Hematopoietic multipotent progenitor cell treated with erythropoietin and hydrocortisone succinate and interleukin-3 and kit ligand, for 6 days (in vitro differentiated cells): ENCODE measurements around the gene GATAD2B.

Source experiments
- DNase-seq: peaks from one replicate; pipeline ENCODE4 v3.0.0-alpha.2; 2015

The GATAD2B gene

DNA sequence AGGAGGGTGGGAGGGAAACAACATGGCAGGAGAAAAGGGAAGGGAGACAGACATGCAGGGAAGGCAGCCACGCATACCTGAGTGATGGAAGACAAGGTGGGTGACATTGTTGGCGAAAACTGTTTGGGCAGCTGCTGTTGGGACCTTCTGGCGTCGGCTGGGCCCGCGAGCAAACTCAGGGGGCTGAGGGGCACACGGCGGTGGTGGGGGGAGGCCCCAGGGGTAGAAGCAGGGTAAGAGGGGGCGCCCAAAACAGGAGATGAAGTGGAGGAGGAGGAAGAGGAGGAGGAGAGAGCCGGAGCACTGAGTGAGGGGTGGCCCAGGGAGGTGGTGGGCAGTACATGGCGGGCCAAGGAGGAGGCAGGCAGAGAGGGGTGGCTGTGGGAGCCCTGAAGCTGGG is 28.4 kb upstream of the GATAD2B start:
- DNase-seq, result no peak

DNA sequence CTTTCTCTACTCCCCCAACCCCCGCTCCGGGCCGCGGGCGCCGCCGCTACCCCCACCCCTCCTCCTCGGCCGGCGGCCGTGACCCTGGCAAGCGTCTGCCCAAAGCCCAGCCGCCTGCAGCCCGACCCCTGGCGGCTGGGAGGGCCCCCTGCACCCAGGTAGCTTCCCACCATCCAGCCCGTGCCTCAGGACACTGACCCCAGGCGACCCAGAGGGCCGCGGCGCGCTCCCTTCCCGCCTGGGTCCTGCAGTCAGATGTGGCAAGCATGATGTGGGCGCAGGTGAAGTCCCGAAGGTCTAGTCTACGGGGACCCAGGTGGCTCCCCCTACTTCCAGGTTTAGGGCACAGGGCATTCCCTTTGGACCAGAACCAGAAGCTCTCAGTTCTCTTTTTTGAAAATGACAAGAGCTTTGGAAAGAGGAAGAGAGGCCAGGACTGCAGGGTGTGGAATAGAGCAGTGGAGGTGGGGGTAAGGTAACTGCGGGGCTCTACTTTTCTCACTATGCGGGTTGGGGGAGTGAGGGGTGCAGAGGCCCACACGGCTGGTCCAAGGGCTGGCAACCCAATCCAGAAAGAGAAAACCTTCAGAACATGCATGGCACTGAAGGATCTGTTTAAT is 24.0 kb upstream of the GATAD2B start, which contains the start of gene DENND4B:
Gene DENND4B, minus strand, starts transcription at position 97 of the 620 bp plus-strand sequence. CDS start 2,344 bp downstream, outside the sequence.
- peak; percentile 91 for DNase-seq

DNA sequence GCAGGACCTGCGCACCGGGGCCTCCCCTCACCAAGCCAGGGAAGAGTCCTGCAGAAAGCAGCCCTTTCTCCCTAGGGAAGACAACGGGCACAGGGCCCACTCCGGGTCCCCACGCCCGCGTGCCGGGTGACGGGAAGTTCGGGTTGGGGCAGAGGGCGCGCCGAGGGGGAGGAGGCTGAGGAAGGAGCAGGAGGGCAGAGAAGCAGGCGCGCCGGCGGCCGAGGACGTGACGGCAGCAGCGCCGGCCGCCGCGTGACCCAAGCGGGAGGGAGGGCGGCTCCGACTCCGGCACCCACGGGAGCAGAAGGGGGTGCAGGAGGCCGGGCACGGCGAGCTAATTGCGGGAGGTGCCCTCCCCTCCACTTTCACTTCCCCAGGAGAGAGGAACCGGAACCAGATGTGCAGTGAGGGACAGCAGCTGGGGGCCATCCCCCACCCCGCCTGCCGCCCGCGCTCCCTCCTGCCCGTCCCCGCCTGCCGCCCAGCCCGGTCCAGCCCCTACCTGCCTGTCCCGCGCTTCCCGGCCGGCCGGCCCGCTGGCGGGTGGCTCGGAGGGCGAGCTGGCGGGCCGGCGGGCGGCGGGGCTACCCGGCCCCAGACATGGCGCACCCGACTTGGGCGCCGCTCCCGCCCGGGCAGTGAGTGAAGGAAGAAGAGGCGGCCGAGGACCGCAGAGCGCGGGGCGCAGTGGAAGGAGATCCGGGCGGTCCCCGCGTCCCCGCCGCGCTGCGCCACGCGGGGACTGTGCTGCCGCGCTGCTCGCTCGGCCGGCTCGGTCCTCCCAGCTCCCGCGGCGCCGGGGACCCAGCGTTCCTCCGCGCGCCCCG is 23.2 kb upstream of the GATAD2B start:
- DNase-seq, result peak; percentile 82

DNA sequence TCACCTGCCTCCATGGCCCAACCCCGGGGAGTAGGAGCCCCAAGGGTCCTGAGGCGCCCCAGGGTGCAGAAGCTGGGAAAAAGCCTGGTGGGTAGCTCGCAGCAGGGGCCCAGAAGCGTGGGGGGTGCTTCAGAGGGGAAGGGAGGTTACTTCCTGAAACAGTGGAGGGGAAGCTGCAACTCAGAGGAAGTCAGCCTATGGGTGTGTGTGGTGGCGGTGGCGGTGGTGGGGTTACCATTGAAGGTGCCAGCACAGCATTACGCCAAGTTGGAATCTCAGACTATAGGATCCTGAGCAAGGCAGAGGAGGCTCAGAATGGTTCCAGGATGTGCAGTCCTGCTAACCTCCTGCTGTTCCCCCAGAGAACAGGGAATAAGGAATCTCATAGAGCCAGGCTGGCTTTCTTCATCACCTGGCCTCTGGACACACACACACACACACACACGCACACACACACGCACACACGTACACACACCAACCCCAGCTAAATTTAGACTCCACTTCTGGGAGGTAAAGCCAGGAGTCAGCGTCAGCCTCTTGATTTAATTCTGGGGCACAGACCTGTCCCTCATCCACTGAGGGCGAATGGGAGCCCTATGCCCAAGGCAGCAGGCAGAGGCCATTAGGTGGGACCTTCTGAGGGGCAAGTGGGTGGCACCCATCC is 22.5 kb upstream of the GATAD2B start:
- peak; percentile 86 for DNase-seq

DNA sequence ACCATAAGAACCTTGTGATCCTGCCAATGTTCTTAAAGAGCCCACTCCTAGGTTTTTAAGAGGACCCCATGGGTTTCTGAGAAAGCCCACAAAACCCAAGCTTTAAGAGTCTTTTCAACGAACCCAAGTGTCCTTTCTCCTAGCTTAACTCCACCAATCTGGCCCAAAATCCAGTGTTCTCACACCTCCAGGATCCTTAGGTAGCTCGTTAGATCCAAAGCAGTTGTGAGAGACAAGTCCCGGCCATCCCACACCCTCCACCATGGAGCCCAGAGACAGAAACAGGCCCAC is 22.0 kb upstream of the GATAD2B start:
- DNase-seq, result no peak

DNA sequence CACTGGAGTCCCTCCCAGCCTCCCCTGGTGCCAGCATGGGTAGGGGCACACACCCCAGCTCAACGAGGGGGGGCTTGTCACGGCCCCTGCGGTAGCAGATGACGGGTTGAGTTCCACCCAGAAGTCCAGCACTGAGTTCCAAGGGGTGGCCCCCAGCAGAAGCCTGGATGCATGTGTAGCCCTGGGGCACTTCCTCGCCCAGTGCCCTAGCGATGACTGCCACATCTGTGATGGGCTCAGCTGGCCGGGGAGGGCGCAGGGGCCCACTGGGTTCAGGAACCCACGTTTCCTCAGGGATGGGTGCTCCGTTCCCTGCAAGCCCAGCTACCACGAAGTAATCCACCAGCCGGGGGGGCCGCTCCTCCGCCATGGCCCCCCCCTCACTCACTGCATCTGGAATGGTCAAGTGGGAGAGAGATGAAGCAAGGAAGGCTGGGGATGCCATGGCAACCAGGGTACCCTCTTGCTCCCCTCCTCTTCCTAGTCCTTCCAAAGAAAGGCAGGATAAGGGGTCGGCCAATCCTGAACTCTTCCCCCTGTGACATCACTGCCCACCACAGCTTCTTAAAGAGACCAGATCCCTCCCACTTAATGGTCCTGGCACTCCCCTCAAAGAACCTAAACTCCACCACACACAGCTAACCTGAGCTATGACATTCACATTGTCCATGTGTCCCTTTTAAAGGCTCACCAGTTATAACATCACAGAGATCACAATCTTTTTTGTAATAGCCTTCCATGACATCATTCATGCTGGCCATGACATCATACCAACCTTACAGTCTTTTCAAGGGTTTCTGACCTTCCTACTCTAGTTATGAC is 21.4 kb upstream of the GATAD2B start:
- peak; percentile 38 for DNase-seq

DNA sequence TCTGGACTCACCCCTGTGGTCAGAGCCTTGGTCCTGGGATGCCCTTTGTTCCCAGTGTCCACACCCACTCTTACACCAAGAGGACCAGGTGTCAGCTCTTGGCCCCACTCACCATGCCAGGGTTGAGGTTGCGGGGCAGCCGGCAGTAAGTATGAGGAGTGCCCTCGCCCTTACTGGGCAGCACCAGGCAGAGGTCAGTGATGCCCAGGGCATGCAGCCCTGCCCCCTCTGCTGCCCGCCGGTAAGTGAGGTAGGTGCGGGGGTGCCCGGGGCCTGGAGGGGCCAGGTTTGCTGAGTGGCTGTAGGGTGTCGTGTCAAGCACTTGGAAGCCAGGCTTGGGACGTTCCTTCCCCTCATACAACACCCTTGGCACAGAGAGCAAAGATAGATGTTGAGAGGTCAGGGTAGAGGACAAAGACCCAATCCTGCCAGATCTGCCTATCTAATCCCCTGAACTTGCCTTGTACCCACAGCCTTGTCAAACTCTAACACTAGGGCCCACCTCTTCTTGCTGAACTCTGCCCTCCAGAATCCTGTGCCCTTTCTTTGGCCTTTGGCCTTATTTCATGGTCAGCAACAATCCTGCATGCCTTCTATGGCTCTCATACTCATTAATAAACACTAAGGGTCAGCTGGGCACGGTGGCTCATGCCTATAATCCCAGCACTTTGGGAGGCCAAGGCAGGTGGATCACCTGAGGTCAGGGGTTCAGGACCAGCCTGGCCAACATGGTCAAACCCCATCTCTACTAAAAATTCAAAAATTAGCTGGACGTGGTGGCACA is 20.2 kb upstream of the GATAD2B start:
- no peak for DNase-seq

DNA sequence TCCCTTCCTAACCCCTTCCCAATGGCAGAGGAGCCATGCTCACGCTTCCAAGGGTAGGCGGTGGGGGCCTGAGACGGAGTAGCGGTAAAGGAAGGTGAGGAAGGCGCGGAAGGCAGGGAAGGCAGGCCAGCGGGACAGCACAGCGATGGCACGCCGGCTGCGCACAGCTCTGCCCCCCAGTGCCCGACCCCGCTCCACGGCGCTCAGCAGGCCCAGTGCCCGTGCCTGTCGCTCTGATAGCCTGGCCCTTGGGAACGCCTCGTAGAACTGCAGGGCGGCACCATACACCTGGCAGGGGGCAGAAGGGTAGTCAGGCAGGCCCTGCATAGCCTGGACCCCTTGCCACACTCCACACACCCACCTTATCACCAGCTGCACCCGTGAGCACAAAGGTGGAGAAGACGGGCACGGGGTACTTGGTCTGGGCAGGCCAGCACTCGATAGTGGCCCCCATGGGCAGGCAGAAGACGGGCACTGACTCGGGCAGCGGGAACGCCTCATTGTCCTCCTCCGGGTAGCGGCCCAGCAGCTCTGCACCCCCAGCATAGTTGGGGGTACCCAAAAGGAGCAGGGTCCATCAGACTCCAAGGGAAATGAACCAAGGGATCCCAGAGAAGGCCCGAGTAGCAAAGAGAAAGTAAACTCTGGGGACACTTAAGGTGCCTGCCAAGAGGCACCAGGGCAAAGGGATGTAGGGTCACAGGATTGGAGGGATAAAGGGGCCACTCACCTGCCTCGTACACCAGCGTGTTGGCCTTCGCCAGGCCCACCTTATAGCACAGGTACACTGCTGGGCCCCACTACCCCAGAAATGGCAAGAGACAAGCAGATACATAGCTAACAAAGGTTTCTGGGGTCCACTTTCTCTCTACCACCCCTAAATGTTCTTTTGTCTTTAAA is 19.3 kb upstream of the GATAD2B start:
- no peak for DNase-seq

DNA sequence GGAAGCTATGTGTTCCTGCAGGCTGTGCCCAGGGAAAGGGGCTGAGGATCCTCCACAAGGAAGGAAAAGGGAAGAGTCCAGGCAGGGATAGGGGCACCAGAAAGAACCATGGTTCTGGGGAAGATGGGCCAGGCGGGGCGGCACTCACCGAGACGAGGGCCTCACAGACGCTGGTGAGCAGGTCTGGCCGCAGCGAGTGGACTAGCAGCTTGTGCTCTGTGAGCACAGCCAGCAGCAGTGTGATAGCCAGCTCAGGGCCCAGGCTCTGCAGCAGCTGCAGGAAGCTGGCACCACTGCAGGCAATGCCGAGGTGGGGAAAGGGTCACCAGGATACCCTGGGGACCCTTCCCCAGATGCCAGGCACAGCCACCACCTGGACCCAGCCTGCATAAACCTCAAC is 18.0 kb upstream of the GATAD2B start:
- DNase-seq, result no peak

DNA sequence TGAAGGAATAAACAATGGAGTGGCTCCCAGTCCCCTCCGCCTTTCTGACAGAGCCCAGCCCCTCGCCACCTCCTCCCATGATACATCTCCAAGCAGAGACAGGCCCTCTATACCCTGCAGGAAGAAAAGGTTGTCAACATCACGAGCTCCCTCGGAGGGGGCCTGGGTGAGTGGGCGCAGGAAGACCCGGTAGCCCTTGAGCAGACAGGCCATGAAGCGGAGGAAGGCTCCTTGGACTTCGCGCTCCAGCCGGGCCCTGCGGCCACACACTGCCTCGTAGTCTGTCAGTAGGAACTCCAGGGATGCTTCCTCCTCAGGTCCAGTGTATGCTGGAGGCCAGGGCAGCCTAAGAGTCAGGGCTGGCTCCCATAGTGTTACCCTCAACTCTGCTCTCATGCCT is 16.7 kb upstream of the GATAD2B start:
- no peak for DNase-seq

DNA sequence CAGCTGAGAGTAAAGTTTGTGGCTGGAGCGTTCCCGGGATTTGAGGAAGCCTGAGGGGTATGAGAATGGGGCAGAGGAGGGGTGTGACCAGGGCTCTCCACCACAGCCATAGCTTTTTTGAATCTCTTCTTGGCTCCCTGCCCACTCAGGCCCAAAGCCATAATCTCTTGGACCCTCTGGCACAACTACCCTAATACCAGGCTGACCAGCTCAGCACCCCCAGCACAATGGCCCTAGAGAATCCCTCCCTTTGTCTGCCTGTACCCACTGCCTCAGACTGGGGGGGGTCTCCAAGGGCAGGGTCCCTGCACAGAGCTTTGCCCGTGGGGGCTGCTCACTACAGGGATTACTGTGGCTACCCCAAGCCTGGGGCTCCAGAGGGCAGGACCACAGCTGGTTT is 16.2 kb upstream of the GATAD2B start:
- DNase-seq, result no peak

DNA sequence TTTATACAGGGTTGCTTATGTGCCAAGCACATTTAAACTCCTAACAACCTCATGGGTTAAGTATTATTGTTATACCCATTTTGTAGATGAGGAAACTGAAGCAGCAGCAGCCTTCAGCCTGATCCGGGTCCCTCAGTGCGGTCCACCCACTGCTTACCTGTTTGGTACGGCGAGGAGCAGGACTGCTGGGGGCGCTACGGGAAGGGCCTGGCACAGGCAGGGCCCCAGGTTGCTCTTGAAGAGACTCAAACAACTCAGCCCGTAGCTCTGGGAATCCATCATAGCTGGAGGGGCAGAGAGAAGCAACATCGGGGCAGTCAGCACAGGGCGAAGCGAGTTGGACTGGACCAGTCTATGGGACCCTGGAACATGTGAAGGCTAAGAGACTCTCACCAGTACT is 14.6 kb upstream of the GATAD2B start:
- DNase-seq, result no peak

DNA sequence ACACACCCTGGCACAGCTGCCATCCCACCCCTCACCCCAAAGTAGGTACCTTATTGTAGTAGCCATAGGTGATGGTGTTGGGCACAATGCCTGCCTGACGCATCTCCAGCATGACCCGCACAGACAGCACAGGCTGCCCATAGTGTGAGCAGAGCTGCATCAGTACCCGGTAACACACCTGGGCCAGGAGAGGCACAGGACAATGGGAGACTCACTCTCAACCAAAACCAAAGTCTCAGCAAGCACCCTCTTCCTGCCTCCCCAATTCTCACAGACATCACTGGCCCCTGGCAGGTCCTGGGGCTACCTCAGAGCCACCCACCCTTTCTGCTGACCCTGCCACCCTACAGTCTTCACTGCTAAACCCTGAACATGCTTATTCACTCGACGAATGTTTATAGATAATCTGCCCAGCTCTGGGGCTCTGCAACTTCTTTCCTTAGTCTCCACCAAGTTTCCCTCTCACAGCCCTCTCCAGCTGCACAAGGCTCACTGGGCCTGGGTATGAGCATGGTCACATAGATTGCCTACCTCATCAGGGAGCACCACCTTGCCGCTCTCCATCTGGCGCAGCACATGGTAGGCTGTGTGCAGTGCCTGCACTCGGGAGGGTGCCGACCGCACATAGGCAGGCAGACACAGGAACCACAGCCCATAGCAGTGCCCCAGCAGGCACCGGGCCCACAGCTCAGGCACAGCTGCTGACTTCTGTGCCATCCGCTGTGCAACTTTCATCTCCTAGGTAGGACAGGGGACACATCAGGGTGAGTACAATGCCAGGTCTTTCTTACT is 13.4 kb upstream of the GATAD2B start:
- no peak for DNase-seq

DNA sequence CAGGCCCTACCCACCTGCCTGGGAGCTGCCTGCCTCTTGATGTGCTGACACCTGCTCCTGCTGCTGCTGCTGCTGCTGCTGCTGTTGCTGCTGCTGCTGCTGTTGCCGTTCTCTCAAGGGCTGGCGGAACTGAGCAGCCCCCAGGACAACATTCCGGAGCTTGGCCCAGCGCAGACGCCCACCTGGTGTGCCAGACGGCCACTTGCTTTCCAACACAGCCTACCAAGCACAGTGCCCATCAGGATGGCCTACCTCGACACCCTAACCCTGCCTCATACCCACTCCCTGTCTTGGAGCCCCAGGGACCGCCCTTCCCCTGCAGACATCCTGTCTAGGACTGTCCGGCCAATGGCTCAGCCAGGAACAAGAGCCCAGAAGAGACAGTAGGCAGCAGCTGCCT is 12.0 kb upstream of the GATAD2B start:
- no peak for DNase-seq

DNA sequence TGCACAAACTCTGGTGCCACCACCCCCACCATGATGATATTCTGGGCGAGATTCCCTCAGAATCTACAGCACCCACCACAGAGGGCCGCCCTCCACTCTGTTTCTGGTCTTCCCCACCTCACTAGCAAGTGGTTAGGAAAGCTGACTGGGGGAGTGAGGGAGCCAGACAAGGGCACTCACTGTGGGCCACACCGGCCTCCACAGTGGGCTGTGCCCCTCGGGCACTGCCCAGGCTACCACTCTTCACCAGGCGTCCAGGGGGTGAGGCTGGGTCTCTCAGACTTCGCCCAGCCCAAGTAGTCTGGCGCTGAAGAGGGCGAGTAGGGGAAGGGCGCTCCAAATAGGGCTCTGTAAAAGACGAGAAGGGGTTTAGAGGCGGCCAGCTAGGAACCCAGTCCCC is 11.2 kb upstream of the GATAD2B start:
- DNase-seq, result no peak

DNA sequence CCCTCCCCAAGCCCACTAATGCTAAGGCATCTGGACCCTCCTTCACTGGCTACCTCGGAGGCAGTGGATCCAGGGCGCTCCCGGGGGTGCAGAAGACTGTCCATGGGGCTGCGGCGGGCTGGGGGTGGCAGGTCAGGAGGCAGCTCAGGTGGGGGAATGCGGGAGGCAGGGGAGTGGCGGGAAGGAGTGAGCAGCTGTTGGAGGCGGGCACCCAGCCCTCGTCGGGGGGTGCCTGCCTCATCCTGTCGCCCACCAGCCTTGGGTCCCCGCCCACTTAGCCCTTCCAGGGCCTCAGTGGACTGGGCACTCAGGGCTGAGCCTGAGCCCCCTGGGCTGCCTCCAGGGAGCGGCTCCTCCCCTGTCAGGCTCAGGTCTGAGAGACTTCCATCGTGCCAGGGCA is 10.7 kb upstream of the GATAD2B start:
- DNase-seq, result no peak

DNA sequence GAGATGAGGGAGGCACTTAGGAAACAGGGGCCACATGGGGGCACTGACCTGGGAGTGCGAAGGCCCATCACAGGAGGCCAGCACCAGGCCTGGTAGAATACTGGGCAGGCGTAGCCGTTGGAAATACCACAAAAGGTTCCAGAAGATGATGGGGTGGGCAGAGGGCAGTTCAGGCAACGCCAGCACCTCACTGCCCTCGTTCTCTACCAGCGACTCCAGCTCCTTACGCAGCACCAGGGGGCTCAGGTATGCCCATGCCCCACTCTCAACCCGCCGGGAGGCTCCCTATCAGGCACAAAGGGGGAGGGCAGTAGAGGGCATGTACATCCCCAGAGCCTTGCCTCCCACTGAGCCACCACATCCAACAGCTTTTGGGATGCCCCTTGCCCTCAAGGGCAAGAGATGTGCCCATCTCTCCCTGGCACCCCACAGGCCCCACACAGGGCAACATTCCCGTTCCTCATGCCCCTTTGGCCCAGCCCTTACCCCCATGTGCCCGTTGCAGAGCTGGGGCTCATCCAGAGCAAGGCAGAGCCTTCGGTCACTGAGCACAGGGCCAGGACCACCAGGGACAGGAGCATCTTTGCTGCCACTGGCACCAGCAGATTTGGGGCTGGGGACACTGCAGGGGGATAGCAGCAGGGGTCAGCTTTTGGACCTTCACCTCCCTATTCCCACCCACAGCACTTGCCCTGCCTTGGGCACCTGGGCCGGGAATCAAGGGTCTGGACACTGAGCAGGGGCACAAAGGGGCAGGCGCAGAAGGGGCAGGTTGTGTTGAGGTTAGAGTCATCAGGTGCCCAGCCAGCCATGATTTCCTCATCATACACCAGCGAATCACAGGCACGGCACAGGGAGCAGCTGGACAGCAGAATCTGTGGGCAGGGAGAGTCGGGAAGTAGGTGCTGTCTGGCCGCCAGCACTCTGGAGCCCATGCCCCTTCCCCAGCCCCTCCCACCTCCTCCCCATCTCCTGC is 9.7 kb upstream of the GATAD2B start:
- DNase-seq, result no peak

DNA sequence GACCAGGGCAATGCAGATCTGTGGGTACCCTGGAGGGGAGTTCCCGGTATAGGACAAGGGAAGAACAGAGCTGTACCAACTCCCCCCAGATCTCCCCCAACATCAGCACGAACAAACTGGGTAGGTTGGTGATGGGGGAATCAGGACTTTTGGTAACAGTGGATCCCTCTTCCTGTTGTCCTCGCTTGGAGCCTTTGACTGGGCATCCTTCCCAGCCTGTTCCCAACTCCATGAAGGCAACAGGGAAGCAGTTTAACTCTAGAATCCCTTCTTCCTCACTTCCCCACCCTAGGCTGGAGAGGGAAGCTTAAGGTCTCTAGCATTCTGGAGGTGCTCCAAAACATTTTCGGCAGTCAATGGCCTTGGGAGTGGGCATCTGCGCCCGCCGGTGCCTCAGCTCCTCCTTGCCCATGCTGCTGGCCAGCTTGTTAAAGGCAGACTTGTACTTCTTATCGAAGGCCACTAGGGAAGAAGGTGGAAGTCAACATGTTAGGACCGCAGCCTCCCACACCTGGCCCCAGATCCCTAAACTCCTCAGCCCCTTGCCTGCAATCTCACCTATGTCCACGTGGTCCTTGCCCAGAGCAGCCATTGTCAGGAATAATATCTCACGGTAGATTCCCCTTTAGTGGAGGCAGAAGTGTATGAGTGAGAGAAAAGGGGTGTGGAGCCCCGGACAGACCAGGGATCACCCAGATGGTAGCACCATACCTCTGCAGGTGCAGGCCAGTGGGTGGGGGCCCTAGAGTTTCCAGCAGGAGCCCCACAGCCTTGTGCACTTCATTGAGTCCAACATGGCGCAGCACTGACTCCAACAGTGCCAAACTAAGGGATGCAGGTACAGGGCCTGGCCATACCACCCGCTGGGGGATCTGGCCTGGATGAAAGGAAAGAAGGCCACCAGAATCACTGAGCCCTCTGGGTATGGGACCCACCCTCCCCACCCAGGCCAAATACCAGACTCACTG is 7.5 kb upstream of the GATAD2B start:
- no peak for DNase-seq
